Kidney (tissue), 14 donors: ENCODE measurements around the gene PCDHB1. TPM values are rescaled to one million over a fixed set of nuclear protein-coding genes. Genes with fewer than 3 reads are reported as not detected.

Source experiments
- DNase-seq, 5 donors: peaks; one replicate each; pipeline ENCODE4 v3.0.0-alpha.2; 2013 to 2020
- FAIRE-seq: peaks from 2 replicates; lab custom pipeline; 2012; peaks lifted over from hg19 to GRCh38; lab: Jason Lieb, UNC
- H3K27ac ChIP-seq, 2 donors: one replicate each; pipeline ENCODE4 v1.7.0; 2013; ENCODE audit warnings: low read depth in 2 of 2, low read length in 2 of 2, inconsistent platforms in 1 of 2
- H3K27me3 ChIP-seq: one replicate; pipeline ENCODE4 v1.7.1; 2013; ENCODE audit warnings: low read length, inconsistent platforms; ENCODE audit not compliant: control insufficient read depth, insufficient read depth
- H3K36me3 ChIP-seq, 3 donors: one replicate each; pipeline versions ENCODE4 v1.7.0 to v1.7.1; 2013; ENCODE audit warnings: low read length in 3 of 3, control low read depth in 1 of 3, inconsistent platforms in 1 of 3; ENCODE audit not compliant: insufficient read depth in 3 of 3, control insufficient read depth in 2 of 3
- H3K4me1 ChIP-seq, 3 donors: one replicate each; pipeline versions ENCODE4 v1.7.0 to v1.7.1; 2013; ENCODE audit warnings: low read length in 3 of 3, inconsistent platforms in 1 of 3, low read depth in 1 of 3; ENCODE audit not compliant: control insufficient read depth in 2 of 3, insufficient read depth in 2 of 3
- H3K4me3 ChIP-seq, 3 donors: one replicate each; pipeline versions ENCODE4 v1.7.0 to v1.8.1; 2013; ENCODE audit warnings: low read length in 3 of 3, control low read depth in 1 of 3, inconsistent platforms in 1 of 3
- H3K9ac ChIP-seq, 3 donors: one replicate each; pipeline versions ENCODE4 v1.7.0 to v1.7.1; 2013; ENCODE audit warnings: low read length in 3 of 3, control low read depth in 1 of 3, inconsistent platforms in 1 of 3
- H3K9me3 ChIP-seq, 3 donors: one replicate each; pipeline versions ENCODE4 v1.7.0 to v1.7.1; 2013; ENCODE audit warnings: low read length in 3 of 3, control low read depth in 1 of 3, inconsistent platforms in 1 of 3; ENCODE audit not compliant: control insufficient read depth in 2 of 3, insufficient read depth in 1 of 3
- CTCF ChIP-seq: IDR thresholded peaks from 3 replicates; pipeline ENCODE4 v1.5.1; 2012; ENCODE audit warnings: mild to moderate bottlenecking, moderate library complexity, borderline replicate concordance; ENCODE audit not compliant: insufficient read depth; ENCODE audit errors: extremely low read depth
- intact Hi-C: fragments of 100-400 bp; cut with DNase I; formaldehyde crosslinking; loops from one replicate; pipeline ENCODE4 v1.11.1; 2022
- polyA plus RNA-seq: library from polyadenylated mRNA; stranded (reverse); fragments of 350-450 nt; fragmentation: Illumina TruSeq; extraction: RNeasy Lipid Tissue Mini Kit (QIAGEN cat#74804); gene quantifications from one replicate; pipeline ENCODE4 v1.2.3, GENCODE V29; 2014; ENCODE audit warnings: low read depth, low replicate concordance; ENCODE audit not compliant: insufficient read depth
- total RNA-seq: library from RNA; stranded (reverse); fragmentation: NEBNext Ultra II Directional; extraction: Animal tissue kit (Norgen Biotek cat#: 25700); gene quantifications from one replicate; pipeline ENCODE4 v1.2.1, GENCODE V29; 2021
- donor health status: control.
- donor health status: control.
- donor health status: control.
- donor health status: control.
- donor health status: control.
- donor health status: DM: yes; HTN: yes; CAD: no.
- donor health status: Normal renal cell carcinoma (clear cell type).

PCDHB1 gene
- total and polyA plus RNA-seq, 2 donors from 2014 or later, result 0.09 to 0.50 TPM

GRCh38 chr5:141002605-141002965 lies 48.6 kb upstream of the PCDHB1 start:
- H3K4me3 ChIP-seq, result no peak overlapping the region
- no peak overlapping the region for H3K9ac ChIP-seq
- DNase-seq (no peak), FAIRE-seq (no peak)
- intact Hi-C loops, result no loop called here
- H3K9me3 ChIP-seq, result no peaks in the 10 kb centered on the region
- H3K27ac ChIP-seq, result no peak overlapping the region
- no peak for TF ChIP-seq CTCF
- no peaks in the 10 kb centered on the region for H3K27me3 ChIP-seq
- H3K4me1 ChIP-seq, result no peaks in the 10 kb centered on the region
- H3K36me3 ChIP-seq, result no peaks in the 10 kb centered on the region

DNA sequence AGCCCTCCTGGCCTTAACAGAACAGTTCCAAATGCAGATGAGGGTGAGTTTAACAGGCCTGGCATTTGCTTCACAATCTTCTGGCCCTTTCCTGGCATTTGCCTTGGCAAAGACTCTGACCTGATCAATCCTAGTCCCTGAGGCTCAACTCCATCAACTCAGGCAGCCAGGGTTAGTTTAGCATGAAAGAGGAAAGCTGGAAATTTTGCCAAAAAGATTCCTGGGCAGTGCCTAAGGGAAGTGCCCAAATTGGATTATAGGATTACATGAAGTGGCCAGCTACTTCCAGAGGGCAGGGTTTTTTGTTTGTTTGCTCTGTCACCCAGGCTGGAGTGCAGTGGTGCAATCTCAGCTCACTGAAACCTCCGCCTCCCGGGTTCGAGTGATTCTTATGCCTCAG lies 48.1 kb upstream of the PCDHB1 start:
- FAIRE-seq, result no peak
- no peaks in the 10 kb centered on the region for H3K4me1 ChIP-seq
- intact Hi-C loops, result no loop called here

GRCh38 chr5:141003791-141004611 lies 47.2 kb upstream of the PCDHB1 start:
- Histone ChIP-seq H3K4me3 (no peak overlapping the region), H3K9me3 (no peaks in the 10 kb centered on the region), H3K4me1 (no peaks in the 10 kb centered on the region), H3K36me3 (no peaks in the 10 kb centered on the region), H3K27me3 (no peaks in the 10 kb centered on the region), H3K27ac (no peak overlapping the region), H3K9ac (no peak overlapping the region)
- no peak for TF ChIP-seq CTCF
- intact Hi-C loops, result no loop called here
- FAIRE-seq (no peak), DNase-seq (peak in 1 of 5 donors; percentile 66)

More for the DNA sequence above, 48.1 kb upstream of the PCDHB1 start:
- H3K27me3 ChIP-seq, result no peaks in the 10 kb centered on the region
- H3K9me3 ChIP-seq, result no peaks in the 10 kb centered on the region
- no peak overlapping the region for H3K9ac ChIP-seq
- DNase-seq, result no peak
- H3K27ac ChIP-seq, result no peak overlapping the region
- H3K4me3 ChIP-seq, result no peak overlapping the region
- TF ChIP-seq CTCF, result no peak
- no peaks in the 10 kb centered on the region for H3K36me3 ChIP-seq
